ENCODE measurements around the gene NES.

- TF ChIP-seq GATA3 (IDR thresholded peaks at IDR 0.05; ENCODE audit: low read depth, low read length) (no peak), GATA2 (IDR thresholded peaks at IDR 0.05; ENCODE audit: low read depth, low read length) (no peak)
These were observed 58.2 kb downstream of the NES start, which contains the start of gene HAPLN2 for GRCh38 chr1:156618853-156619581.

All from SH-SY5Y (cell line).